ENCODE data around the gene REPS2.

DNA sequence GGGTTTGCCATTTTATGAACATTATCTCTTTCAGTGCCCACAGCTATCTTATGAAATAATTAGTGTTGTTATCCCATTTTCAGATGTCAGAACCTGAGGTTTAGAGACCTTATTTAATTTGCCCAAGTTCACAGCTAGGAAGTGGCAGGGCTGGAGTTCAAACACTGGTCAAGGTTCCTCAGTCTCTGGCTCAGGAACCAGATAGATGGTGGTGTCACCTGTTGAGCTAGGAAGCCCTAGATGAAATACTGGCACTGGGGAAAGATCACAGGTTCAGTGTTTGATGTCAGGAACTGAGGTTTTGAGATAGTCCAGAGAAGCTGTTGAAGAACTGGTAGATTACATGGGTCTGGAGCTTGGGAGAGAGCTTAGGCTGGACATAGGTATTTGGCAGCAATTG, 85.4 kb downstream of the REPS2 start:
- TF ChIP-seq ZNF384 (IDR thresholded peaks at IDR 0.05) (no peak), LEF1 (IDR thresholded peaks at IDR 0.05; ENCODE audit: borderline replicate concordance) (no peak), FOXM1 (IDR thresholded peaks at IDR 0.05; ENCODE audit: borderline replicate concordance) (no peak), SP1 (IDR thresholded peaks at IDR 0.05) (no peak), BHLHE40 (IDR thresholded peaks at IDR 0.05; ENCODE audit: borderline replicate concordance) (no peak), HDGF (IDR thresholded peaks at IDR 0.05; ENCODE audit: borderline replicate concordance) (no peak), SUZ12 (IDR thresholded peaks at IDR 0.05) (no peak)
